ENCODE measurements around the gene ZP3.

DNA sequence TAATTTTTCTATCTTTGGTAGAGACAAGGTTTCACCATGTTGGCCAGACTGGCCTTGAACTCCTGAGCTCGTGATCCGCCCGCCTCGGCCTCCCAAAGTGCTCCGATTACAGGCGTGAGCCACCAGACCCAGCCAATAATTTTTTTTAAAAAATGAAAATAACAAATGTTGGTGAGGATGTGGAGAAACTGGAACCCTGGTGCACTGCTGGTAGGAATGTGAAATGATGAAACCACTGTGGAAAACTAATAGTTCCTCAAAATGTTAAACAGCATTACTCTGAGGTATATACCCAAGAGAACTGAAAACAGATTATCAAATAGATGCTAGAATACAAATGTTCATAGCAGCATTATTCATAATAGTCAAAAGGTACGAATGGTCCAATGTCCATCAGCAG, 42.9 kb upstream of the ZP3 start:
- TF ChIP-seq, protein P1, sequence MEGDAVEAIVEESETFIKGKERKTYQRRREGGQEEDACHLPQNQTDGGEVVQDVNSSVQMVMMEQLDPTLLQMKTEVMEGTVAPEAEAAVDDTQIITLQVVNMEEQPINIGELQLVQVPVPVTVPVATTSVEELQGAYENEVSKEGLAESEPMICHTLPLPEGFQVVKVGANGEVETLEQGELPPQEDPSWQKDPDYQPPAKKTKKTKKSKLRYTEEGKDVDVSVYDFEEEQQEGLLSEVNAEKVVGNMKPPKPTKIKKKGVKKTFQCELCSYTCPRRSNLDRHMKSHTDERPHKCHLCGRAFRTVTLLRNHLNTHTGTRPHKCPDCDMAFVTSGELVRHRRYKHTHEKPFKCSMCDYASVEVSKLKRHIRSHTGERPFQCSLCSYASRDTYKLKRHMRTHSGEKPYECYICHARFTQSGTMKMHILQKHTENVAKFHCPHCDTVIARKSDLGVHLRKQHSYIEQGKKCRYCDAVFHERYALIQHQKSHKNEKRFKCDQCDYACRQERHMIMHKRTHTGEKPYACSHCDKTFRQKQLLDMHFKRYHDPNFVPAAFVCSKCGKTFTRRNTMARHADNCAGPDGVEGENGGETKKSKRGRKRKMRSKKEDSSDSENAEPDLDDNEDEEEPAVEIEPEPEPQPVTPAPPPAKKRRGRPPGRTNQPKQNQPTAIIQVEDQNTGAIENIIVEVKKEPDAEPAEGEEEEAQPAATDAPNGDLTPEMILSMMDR (IDR thresholded peaks at IDR 0.05) = peak; percentile 45
- TF ChIP-seq TAF1 (IDR thresholded peaks at IDR 0.05; ENCODE audit: borderline replicate concordance, low read depth, low read length) = no peak
- no peak for TF ChIP-seq GABPA (IDR thresholded peaks at IDR 0.05; ENCODE audit: low read depth)
- TF ChIP-seq, protein P2, sequence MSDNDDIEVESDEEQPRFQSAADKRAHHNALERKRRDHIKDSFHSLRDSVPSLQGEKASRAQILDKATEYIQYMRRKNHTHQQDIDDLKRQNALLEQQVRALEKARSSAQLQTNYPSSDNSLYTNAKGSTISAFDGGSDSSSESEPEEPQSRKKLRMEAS (IDR thresholded peaks at IDR 0.05; ENCODE audit: low read depth) = no peak
- no peak for TF ChIP-seq FOXM1 (IDR thresholded peaks at IDR 0.05; ENCODE audit: low read depth)

Measured in SK-N-SH (cell line).